WTC11 (cell line): Measurements from ENCODE around the gene CD247. TPM values are rescaled to one million over a fixed set of nuclear protein-coding genes. Genes with fewer than 3 reads are reported as not detected.

Source experiments
- ATAC-seq: fragments of 200-7000 bp; cut with Tn5 transposase; 2 replicates; pipeline ENCODE4 v1.10.0; 2021; ENCODE audit warnings: mild to moderate bottlenecking, moderate library complexity
- CTCF ChIA-PET: fragments of 300-600 bp; sonication (Branson Sonifier 250); formaldehyde crosslinking; loops from one replicate; lab custom pipeline; 2021; ENCODE audit warnings: antibody characterized with exemption; lab: Charles Lee
- POLR2A ChIA-PET: fragments of 350-600 bp; sonication (Branson Sonifier 250); formaldehyde crosslinking; loops from one replicate; lab custom pipeline; 2021; ENCODE audit warnings: antibody characterized with exemption; lab: Charles Lee
- DNase-seq: peaks from one replicate; pipeline ENCODE4 v3.0.0; 2021; ENCODE audit warnings: low spot score
- H3K27ac Mint-ChIP-seq: 2 replicates; pipeline ENCODE4 v1.8.0; 2021; ENCODE audit warnings: mixed read lengths
- H3K27me3 Mint-ChIP-seq: 2 replicates; pipeline ENCODE4 v1.8.0; 2021; ENCODE audit warnings: low read depth, mild to moderate bottlenecking, moderate library complexity, mixed read lengths
- H3K36me3 Mint-ChIP-seq: 2 replicates; pipeline ENCODE4 v1.8.0; 2021; ENCODE audit warnings: mixed read lengths
- H3K4me1 Mint-ChIP-seq: 2 replicates; pipeline ENCODE4 v1.8.0; 2022; ENCODE audit warnings: mixed read lengths
- H3K4me3 Mint-ChIP-seq: 2 replicates; pipeline ENCODE4 v1.8.0; 2021; ENCODE audit warnings: mild to moderate bottlenecking, moderate library complexity, mixed read lengths
- H3K9me3 Mint-ChIP-seq: 2 replicates; pipeline ENCODE4 v1.8.0; 2021; ENCODE audit warnings: mixed read lengths
- ESRRA ChIP-seq: sonication (generic); formaldehyde crosslinking; IDR thresholded peaks from 2 replicates; pipeline ENCODE4 v1.8.1; 2022; ENCODE audit warnings: mild to moderate bottlenecking, missing genetic modification reagents, borderline replicate concordance
- JAZF1 ChIP-seq: fragments of 250-450 bp; sonication (Bioruptor Pico); IDR thresholded peaks from 2 replicates; pipeline ENCODE4 v1.9.0; 2021; ENCODE audit warnings: moderate library complexity, mild to moderate bottlenecking, inconsistent platforms
- MAX ChIP-seq: sonication (generic); formaldehyde crosslinking; IDR thresholded peaks from 2 replicates; pipeline ENCODE4 v1.8.0; 2022; ENCODE audit warnings: mild to moderate bottlenecking, missing genetic modification reagents
- NFYB ChIP-seq: sonication (generic); formaldehyde crosslinking; conservative IDR thresholded peaks from 2 replicates; pipeline ENCODE4 v1.8.0; 2022; ENCODE audit warnings: low read depth, missing genetic modification reagents
- NR2C2 ChIP-seq: sonication (generic); formaldehyde crosslinking; IDR thresholded peaks from 2 replicates; pipeline ENCODE4 v1.8.0; 2022; ENCODE audit warnings: mild to moderate bottlenecking, missing genetic modification reagents
- OVOL2 ChIP-seq: fragments of 250-450 bp; sonication (Bioruptor Pico); IDR thresholded peaks from 2 replicates; pipeline ENCODE4 v1.9.0; 2021; ENCODE audit warnings: mild to moderate bottlenecking, borderline replicate concordance
- SMAD3 ChIP-seq: sonication (generic); formaldehyde crosslinking; IDR thresholded peaks from 2 replicates; pipeline ENCODE4 v1.8.0; 2022; ENCODE audit warnings: missing genetic modification reagents, mild to moderate bottlenecking, borderline replicate concordance
- ZBTB43 ChIP-seq: sonication (generic); formaldehyde crosslinking; IDR thresholded peaks from 2 replicates; pipeline ENCODE4 v1.8.1; 2023; ENCODE audit warnings: mild to moderate bottlenecking, missing genetic modification reagents
- ZNF425 ChIP-seq: fragments of 250-450 bp; sonication (Bioruptor Pico); conservative IDR thresholded peaks from 2 replicates; pipeline ENCODE4 v1.9.0; 2021; ENCODE audit warnings: mild to moderate bottlenecking
- ZNF532 ChIP-seq: fragments of 250-450 bp; sonication (Bioruptor Pico); IDR thresholded peaks from 2 replicates; pipeline ENCODE4 v1.9.0; 2021; ENCODE audit warnings: mild to moderate bottlenecking, borderline replicate concordance
- total RNA-seq: library from RNA; stranded (reverse); gene quantifications from 3 replicates; pipeline ENCODE4 v1.2.3, GENCODE V29; 2021

The CD247 gene
- total RNA-seq, 1 experiment from 2014 or later, result 1.8 TPM

GRCh38 chr1:167429612-167430011, 88.7 kb downstream of the CD247 start:
- Mint-ChIP-seq H3K9me3 (no peaks in the 10 kb centered on the region), H3K4me3 (no peak overlapping the region), H3K4me1 (peaks cover 77% of the 10 kb centered on the region), H3K27ac (no peak overlapping the region)
- ChIA-PET CTCF (interaction anchor here (1.1 kb wide), 1 partner anchor 11 kb away, joined by 4 read pairs; no protein-coding TSS in a partner anchor), POLR2A (no interaction called here)
- ATAC-seq (no peak), DNase-seq (no peak)
- TF ChIP-seq NFYB (CRISPR knock-in tag) (no peak), ZBTB43 (CRISPR knock-in tag) (no peak), NR2C2 (CRISPR knock-in tag) (no peak), ZNF532 (CRISPR knock-in tag) (no peak)
- TF ChIP-seq, all 79 proteins: peak for 0
- Mint-ChIP-seq H3K27me3 (peaks cover 3% of the 10 kb centered on the region), H3K36me3 (no peaks in the 10 kb centered on the region)

- H3K9me3 Mint-ChIP-seq, result no peaks in the 10 kb centered on the region
- H3K4me3 Mint-ChIP-seq, result no peak overlapping the region
- DNase-seq (no peak), ATAC-seq (no peak)
- no peaks in the 10 kb centered on the region for H3K36me3 Mint-ChIP-seq
- POLR2A ChIA-PET, result no interaction called here
- CTCF ChIA-PET, result no interaction called here
- H3K27me3 Mint-ChIP-seq, result peaks cover 2% of the 10 kb centered on the region
- TF ChIP-seq JAZF1 (CRISPR knock-in tag) (no peak), SMAD3 (no peak), ESRRA (CRISPR knock-in tag) (no peak), MAX (CRISPR knock-in tag) (no peak)
- no peak overlapping the region for H3K27ac Mint-ChIP-seq
- H3K4me1 Mint-ChIP-seq, result peaks cover 89% of the 10 kb centered on the region
Measured at GRCh38 chr1:167428395-167428794, 89.9 kb downstream of the CD247 start.

- H3K4me3 Mint-ChIP-seq, result no peak overlapping the region
- ATAC-seq (no peak), DNase-seq (no peak)
- no peak overlapping the region for H3K27ac Mint-ChIP-seq
- peaks cover 92% of the 10 kb centered on the region for H3K4me1 Mint-ChIP-seq
- no peaks in the 10 kb centered on the region for H3K36me3 Mint-ChIP-seq
- no peak for TF ChIP-seq OVOL2 (CRISPR knock-in tag)
- no peak for TF ChIP-seq ZNF425 (CRISPR knock-in tag)
- no peak for TF ChIP-seq NR2C2 (CRISPR knock-in tag)
- TF ChIP-seq ZNF532 (CRISPR knock-in tag), result no peak
- H3K27me3 Mint-ChIP-seq, result no peaks in the 10 kb centered on the region; the same call in 1 of the 2 replicates
- CTCF ChIA-PET, result interaction anchor here (1.0 kb wide), 1 partner anchor 112 kb away, joined by 6 read pairs; no protein-coding TSS in a partner anchor
- POLR2A ChIA-PET, result interaction anchor here (0.6 kb wide), 1 partner anchor 459 kb away, joined by 3 read pairs; no protein-coding TSS in a partner anchor
- no peaks in the 10 kb centered on the region for H3K9me3 Mint-ChIP-seq
Measured at GRCh38 chr1:167427848-167428247, 90.5 kb downstream of the CD247 start.
